ENCODE measurements around the gene PKP3. TPM values are rescaled to one million over a fixed set of nuclear protein-coding genes. Genes with fewer than 3 reads are reported as not detected.

Gene PKP3
- total RNA-seq = 1 to 10 TPM; 1.3 to 1.4 TPM

GRCh38 chr11:394034-394857 lies at the start of gene PKP3:
Gene PKP3, plus strand, starts transcription at chr11:394209. Its CDS starts 84 bp downstream, at chr11:394293.

GRCh38 chr11:369336-370018 lies 24.5 kb upstream of the PKP3 start, which contains the start of gene B4GALNT4:
Gene B4GALNT4, plus strand, starts transcription at chr11:369499. Its CDS starts 305 bp downstream, at chr11:369804.

DNA sequence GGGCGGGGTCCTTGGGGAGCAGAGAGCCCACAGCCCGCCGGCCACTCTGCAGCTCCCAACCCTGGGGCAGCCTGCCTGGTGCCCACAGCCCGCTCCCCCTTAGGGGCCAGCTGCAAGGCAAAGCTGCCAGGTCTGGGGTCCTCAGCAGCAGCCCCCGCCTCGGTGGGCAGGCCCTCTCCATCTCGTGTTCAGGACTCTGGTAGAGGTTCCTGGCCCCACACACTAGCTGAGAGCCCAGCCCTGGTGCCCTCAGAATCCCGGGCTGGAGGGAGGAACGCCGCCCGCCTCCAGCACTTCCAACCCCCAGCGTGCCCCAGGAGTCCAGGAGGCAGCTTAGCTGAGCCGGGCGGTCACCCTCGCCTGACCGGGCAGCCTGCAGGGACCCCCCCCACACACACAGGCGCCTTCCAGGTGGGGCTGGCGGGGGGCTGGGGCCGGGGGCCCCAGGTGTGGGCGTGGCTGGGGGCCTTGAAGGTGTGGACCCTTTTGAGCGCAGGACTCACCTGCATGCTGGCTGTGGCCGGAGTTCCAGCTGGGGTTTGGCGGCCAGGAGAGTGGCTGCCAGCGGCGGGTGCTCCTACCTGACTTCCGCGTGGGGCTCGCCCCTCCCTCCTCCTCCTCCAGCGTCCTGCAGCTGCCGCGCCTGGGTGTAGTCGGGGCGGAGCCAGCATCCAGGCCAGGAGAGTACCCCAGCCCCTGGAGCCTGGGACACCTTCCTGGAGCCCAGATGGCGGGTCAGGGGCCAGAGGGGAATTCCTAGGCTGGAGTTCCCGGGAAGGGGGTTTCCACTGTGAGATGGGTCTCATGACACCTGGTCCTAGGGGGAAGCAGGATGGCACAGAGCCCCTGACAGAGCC lies 47.6 kb downstream of the PKP3 start, which contains the start of gene ANO9:
Gene ANO9, minus strand, starts transcription at position 594 of the 857 bp plus-strand sequence. Its CDS starts 85 bp downstream, at position 509.

GRCh38 chr11:449889-450808 lies 56.1 kb downstream of the PKP3 start, which contains the start of gene PTDSS2:
Gene PTDSS2, plus strand, starts transcription at chr11:450279. Its CDS starts 177 bp downstream, at chr11:450456.

Small RNA genes within 50 kb of the gene (small RNA-seq; reads per million reads assigned to genes)
- gene RN7SL838P = 0 reads per million in 2 donors

Other genes with a start within 250 kb of the PKP3 start
- gene SCGB1C1, start 201.1 kb upstream of the PKP3 start, total RNA-seq = not detected
- gene BET1L, start 186.8 kb upstream of the PKP3 start, total RNA-seq = 10 to 100 TPM in 1 of 2 donors, 1 to 10 TPM in 1; 10.0 to 11.7 TPM
- gene RIC8A, start 186.5 kb upstream of the PKP3 start, total RNA-seq = 10 to 100 TPM; 91.2 to 96.4 TPM
- gene SIRT3, start 157.9 kb upstream of the PKP3 start, total RNA-seq = 1 to 10 TPM; 6.3 to 6.5 TPM
- gene PSMD13, start 157.2 kb upstream of the PKP3 start, total RNA-seq = 100 to 1,000 TPM; 109 to 159 TPM
- gene NLRP6, start 115.8 kb upstream of the PKP3 start, total RNA-seq = under 1 TPM in 1 of 2 donors, not detected in 1; under 0.01 TPM
- gene PGGHG, start 105.1 kb upstream of the PKP3 start, total RNA-seq = 1 to 10 TPM; 3.4 to 5.7 TPM
- not detected for gene IFITM5, start 94.7 kb upstream of the PKP3 start, total RNA-seq
- 10 to 100 TPM; 29.6 to 48.5 TPM for gene IFITM2, start 86.4 kb upstream of the PKP3 start, total RNA-seq
- 100 to 1,000 TPM; 611 to 715 TPM for gene IFITM1, start 80.2 kb upstream of the PKP3 start, total RNA-seq
- gene IFITM3, start 73.3 kb upstream of the PKP3 start, total RNA-seq = 100 to 1,000 TPM; 292 to 341 TPM
- 10 to 100 TPM in 1 of 2 donors, 1 to 10 TPM in 1; 5.0 to 15.8 TPM for gene B4GALNT4, start 24.7 kb upstream of the PKP3 start, total RNA-seq
- 10 to 100 TPM; 29.6 to 54.7 TPM for gene SIGIRR, start 20.8 kb downstream of the PKP3 start, total RNA-seq
- under 1 TPM in 1 of 2 donors, not detected in 1; under 0.01 TPM for gene ANO9, start 47.8 kb downstream of the PKP3 start, total RNA-seq
- 10 to 100 TPM; 38.9 to 44.0 TPM for gene PTDSS2, start 56.1 kb downstream of the PKP3 start, total RNA-seq
- gene RNH1, start 113.0 kb downstream of the PKP3 start, total RNA-seq = 100 to 1,000 TPM; 203 to 262 TPM
- 10 to 100 TPM; 29.6 to 64.6 TPM for gene HRAS, start 141.4 kb downstream of the PKP3 start, total RNA-seq
- gene LRRC56, start 143.3 kb downstream of the PKP3 start, total RNA-seq = under 1 TPM; under 0.01 to 0.33 TPM
- gene LMNTD2, start 166.5 kb downstream of the PKP3 start, total RNA-seq = 1 to 10 TPM in 1 of 2 donors, under 1 TPM in 1; 0.67 to 1.4 TPM
- 1 to 10 TPM; 2.1 to 7.3 TPM for gene RASSF7, start 166.8 kb downstream of the PKP3 start, total RNA-seq
- 10 to 100 TPM; 21.7 to 32.3 TPM for gene PHRF1, start 182.3 kb downstream of the PKP3 start, total RNA-seq
- 100 to 1,000 TPM; 148 to 177 TPM for gene IRF7, start 221.7 kb downstream of the PKP3 start, total RNA-seq
- gene CDHR5, start 230.7 kb downstream of the PKP3 start, total RNA-seq = not detected
- not detected for gene SCT, start 233.0 kb downstream of the PKP3 start, total RNA-seq
- gene DRD4, start 243.1 kb downstream of the PKP3 start, total RNA-seq = not detected